TTC549 (cell line): ENCODE measurements around the gene SIL1.

Source experiments
- FAIRE-seq: peaks from 2 replicates; lab custom pipeline; 2012; peaks lifted over from hg19 to GRCh38; lab: Jason Lieb, UNC

Gene SIL1

DNA sequence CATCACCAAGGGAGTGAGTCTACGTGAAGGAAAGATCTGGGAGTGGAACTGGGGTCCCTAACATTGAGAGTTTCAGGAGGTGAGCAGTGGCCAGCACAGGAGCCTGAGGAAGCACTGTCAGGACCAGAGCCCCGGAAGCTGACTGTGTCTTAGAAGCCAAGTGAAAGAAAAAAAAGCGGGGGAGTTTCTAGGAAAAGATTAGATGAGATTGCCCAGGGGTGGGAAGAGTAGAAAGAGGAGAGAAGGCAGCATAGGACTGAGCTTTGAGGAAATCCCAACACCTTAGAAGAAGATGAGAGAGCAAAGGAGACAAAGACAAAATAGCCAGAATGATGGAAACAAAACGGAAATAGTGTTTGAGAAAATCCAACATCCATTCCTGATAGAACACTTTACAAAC is 286.1 kb downstream of the SIL1 start:
- no peak for FAIRE-seq

DNA sequence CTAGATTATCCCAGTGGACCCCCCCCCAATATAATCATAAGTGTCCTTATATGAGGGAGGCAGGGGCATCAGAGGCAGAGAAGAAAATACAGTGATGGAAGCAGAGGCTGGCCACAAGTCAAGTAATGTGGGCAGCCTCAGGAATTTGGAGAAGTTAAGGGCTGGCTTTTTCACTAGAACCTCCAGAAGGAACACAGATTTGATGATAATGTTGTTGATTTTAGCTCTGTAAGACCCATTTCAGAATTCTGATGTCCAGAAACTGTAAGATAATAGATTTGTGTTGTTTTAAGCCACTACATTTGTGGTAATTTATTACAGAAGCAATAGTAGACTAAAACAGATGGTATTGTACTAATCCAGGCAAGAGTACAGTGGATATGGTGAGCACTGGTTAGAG is 286.7 kb downstream of the SIL1 start:
- no peak for FAIRE-seq

DNA sequence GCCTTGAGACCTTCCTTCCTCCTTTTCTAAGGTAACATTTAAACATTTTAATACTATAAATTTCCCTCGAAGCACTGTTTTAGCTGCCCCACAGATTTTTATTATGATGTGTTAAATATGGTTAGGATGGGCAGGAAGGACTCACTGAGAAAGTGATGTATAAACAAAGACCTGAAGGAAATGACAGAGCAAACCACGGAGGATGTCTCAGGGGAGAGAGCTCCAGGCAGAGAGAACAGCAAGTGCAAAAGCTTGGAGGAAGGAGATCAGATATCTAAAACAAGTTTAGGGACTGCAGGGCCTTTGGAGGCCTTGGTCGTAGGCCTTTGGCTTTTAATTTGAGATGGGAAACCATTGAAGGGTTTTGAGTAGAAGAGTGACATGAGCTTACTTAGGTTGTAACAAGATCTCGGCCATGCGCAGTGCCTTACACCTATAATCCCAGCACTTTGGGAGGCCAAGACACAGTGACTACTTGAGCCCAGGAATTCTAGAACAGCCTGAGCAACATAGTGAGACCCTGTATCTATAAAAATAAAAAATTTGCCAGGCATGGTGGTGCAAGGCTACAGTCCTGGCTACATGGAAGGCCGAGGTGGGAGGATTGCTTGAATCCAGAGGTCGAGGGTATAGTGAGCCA is 287.5 kb downstream of the SIL1 start:
- FAIRE-seq = no peak

DNA sequence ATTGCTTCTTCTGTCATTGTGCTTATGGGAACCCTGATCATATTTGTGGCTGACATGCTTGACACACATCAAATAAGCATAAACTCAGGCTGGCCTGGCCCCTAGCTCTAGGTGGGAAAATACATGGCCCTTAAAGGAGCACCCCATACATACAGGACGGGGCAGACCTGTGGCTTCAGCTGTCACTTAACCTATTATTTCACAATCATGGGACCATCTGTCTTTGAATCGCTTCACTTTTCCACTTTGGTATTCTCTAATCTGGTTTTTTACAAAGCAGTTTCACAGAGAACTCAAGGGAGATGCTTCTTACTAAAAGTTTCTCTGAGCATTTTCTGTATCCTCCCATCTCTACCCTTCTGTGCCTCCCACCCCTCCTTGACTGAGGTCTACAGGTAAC is 288.4 kb downstream of the SIL1 start:
- FAIRE-seq = no peak

DNA sequence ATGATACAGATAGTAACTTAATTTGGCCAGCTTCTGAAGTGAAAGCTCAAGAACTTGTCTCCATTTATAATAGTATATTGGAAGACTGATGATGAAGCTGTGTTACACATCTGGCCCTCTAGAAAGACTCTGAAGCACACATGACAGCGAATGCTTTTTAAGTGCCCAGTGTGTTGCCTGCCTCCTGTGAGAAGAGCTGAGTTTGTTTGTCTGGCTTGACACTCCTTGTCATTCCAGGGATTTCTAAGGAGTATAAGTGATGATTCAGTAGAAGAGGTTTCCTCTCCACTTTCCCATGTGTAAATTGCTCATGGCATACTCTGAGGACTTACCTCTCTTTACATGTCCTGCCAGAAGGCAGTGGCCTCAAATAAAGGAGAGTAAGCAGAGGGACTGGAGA is 292.6 kb downstream of the SIL1 start:
- FAIRE-seq = no peak

DNA sequence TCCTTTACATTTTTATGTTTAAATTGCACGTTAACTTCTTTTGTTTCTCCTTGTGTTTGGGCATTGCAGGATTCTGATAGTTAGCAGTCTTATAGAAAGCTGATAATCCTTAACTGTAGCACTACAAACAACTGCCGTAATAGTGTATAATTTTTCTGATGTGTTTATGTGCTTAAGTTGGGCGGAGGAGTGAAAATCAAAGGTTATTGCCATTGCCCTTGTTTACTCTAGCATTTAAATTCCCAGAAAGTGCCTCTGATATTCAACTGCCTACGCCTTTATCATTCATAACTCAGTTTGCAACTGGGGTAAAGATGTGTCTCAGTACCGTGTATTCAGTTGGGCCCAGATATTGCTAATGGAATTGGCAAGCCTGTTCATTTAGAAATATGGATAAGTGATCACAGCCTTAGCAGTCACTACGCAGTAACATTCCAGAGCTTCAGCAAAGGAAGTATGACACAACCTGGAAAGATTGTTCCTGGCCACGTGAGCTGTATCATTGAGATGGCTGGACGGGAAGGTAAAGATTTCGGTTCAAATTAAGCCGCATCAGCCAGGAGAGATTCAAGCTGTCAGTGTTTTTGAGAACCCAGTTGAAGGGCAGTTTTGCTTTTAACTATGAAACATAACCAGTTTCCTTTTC is 294.9 kb downstream of the SIL1 start:
- FAIRE-seq = no peak

DNA sequence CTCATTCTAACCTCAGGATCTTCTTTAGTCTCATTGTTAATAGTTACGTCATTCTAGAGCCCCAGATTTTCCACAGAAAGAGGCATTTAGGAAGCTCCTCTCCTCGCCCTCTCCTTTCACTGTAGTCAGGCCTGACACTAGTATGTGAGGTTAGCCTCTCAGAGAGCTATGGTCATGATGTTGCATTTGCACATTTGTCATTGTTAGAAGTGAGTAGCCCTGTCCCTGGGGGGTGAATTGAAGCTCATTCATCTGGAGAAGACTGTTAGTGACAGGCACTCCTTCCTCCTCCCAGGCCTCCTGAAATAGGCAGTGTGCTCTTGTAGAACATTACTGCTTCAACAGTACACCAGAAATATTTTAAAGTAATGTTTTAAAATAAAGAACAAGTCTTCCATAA is 296.5 kb downstream of the SIL1 start:
- FAIRE-seq = no peak

DNA sequence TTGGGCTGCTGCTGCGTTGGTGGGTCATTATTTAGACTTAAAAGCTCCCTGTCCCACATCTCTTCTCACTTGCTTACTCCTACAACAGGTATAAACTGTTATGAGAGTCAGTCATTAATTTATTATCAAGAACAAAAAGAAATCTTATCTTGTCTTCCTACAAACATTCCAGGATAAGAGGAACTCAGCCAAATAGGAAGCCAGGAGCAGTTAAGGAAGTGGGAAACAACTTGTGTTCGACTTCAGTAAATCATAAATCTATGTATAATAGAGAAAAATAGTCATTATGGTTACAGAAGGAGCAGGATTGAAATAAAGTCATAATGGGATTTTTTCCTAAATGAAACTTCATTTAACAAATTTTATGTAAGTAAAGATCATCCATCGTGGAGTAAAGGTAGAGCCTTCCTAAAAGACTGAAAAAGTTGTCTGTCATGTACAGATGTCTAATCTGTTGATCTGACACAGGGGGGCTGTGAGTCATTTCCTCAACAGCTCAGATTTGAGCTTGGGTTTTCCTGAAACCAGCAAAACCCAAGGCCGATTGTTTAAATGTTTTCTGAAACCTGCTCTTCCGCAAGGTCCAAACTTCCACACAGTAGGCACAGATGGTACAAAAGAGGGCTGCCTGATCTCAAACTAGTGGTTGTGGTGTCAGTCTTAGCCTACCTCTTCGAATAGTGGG is 297.7 kb downstream of the SIL1 start:
- FAIRE-seq = no peak

DNA sequence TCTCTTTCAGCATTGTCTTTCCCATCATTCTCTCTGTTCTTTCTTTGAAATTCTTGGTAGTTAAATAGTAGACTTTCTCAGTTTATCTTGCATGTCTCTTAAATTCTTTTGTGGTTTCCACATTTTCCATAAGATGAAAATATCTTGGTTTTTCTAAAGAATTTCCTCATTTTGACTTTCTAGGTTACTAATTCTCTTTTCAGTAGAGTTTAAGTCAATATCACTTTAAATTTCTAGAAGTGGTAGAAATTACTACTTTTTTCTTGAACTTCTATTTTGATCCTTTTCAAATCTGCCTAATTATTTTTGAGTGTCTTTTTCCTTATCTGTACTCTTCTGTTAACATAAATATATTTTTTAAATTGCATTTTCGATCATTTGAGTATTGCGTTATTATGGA is 299.4 kb downstream of the SIL1 start:
- FAIRE-seq = no peak

DNA sequence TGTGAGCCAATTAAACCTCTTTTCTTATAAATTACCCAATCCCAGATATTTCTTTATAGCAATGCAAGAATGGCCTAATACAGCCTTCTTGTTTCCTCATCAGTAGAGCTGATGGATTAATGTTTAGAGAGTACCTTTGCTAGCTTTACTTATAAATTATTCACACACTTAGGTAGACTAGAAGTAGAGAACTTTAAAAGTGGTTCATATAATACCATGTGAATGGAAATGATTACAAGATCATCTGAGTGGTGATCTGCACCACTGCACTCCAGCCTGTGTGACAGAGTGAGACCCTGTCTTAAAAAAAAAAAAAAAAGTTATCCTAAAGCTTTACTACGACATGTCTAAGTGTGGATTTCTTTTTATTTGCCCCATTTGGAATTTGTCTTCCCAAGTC is 299.9 kb downstream of the SIL1 start:
- no peak for FAIRE-seq
